Calu3 (cell line): ENCODE measurements around the gene LHPP. TPM values are rescaled to one million over a fixed set of nuclear protein-coding genes. Genes with fewer than 3 reads are reported as not detected.

Experiments used
- BruUV-seq: library from RNA; stranded (reverse); fragments of 400-500 nt; replicated peaks from 2 replicates; lab custom pipeline; 2021; lab: Mats Ljungman, UMichigan
- CTCF ChIA-PET: fragments of 300-600 bp; sonication (Branson Sonifier 250); formaldehyde crosslinking; loops from one replicate; lab custom pipeline; 2022; ENCODE audit warnings: antibody characterized with exemption; lab: Charles Lee
- DNase-seq: peaks from one replicate; pipeline ENCODE4 v3.0.0; 2022
- H3K27ac Mint-ChIP-seq: one replicate; pipeline ENCODE4 v1.8.0; 2022; ENCODE audit warnings: mixed read lengths; ENCODE audit not compliant: unreplicated experiment
- H3K27me3 Mint-ChIP-seq: one replicate; pipeline ENCODE4 v1.8.0; 2022; ENCODE audit warnings: mixed read lengths; ENCODE audit not compliant: unreplicated experiment
- H3K36me3 Mint-ChIP-seq: one replicate; pipeline ENCODE4 v1.8.0; 2022; ENCODE audit warnings: mild to moderate bottlenecking, moderate library complexity, mixed read lengths; ENCODE audit not compliant: insufficient read depth, unreplicated experiment
- H3K4me1 Mint-ChIP-seq: one replicate; pipeline ENCODE4 v1.8.0; 2022; ENCODE audit warnings: mild to moderate bottlenecking, low read depth, mixed read lengths; ENCODE audit not compliant: unreplicated experiment
- H3K4me3 Mint-ChIP-seq: one replicate; pipeline ENCODE4 v1.8.0; 2022; ENCODE audit warnings: mild to moderate bottlenecking, low read depth, moderate library complexity, mixed read lengths; ENCODE audit not compliant: unreplicated experiment
- H3K9me3 Mint-ChIP-seq: one replicate; pipeline ENCODE4 v1.8.0; 2022; ENCODE audit warnings: low read depth, mixed read lengths; ENCODE audit not compliant: unreplicated experiment
- intact Hi-C: fragments of 100-400 bp; cut with micrococcal nuclease; formaldehyde crosslinking; loops from one replicate; pipeline ENCODE4 v1.10.0; 2022; ENCODE audit not compliant: unreplicated experiment
- total RNA-seq: library from RNA; stranded (reverse); gene quantifications from 2 replicates; pipeline ENCODE4 v1.2.3, GENCODE V29; 2022
- TF ChIP-seq, protein P1 (sequence below): fragments of 200-600 bp; IDR thresholded peaks from one replicate; pipeline ENCODE4 v1.8.0; 2022; ENCODE audit warnings: antibody characterized with exemption; ENCODE audit not compliant: unreplicated experiment

Gene LHPP
- total RNA-seq, 1 experiment from 2014 or later: 12.0 TPM

DNA sequence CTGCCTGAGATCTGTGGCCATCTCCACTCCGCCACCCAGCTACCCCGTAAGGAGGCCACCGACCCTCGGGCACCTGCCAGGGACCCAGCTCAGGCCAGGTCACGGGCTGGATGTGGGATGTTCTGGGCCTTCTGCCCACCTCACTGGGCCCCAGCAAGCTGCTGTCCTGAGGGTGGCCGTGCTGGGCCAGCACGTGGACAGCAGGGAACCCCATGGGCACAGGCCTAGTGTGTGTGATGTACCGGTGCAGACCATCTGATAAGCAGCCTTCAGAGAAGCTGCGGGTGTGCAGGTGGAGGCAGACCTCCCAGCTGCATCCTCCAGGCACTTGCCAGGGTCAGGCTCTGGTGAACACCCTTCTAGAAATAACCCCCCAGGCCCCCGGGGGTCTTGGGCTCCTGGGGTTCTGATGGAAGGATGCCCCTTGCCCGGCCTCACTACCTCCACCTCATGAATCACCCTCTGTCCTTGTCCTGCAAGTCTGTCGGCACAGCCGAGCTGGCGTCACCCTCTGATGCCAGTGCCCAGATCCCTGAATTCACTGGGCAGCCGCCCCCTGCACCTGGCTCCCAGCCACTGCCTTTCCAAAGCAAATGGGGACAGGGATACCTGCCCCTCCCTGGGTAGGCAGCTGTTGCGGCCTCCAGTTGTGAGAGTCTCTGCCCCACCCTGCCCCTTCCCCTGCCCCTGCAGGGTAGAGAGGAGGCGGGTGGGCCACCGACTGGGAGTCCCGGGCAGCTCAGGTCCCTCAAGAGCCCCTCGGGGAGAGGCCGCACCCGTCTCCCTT lies 142.8 kb downstream of the LHPP start:
- CTCF ChIA-PET: interaction anchor here (1.6 kb wide), 1 partner anchor 137 kb away, joined by 4 read pairs; no protein-coding TSS in a partner anchor
- BruUV-seq: no TSS peak
- intact Hi-C loops: no loop called here

DNA sequence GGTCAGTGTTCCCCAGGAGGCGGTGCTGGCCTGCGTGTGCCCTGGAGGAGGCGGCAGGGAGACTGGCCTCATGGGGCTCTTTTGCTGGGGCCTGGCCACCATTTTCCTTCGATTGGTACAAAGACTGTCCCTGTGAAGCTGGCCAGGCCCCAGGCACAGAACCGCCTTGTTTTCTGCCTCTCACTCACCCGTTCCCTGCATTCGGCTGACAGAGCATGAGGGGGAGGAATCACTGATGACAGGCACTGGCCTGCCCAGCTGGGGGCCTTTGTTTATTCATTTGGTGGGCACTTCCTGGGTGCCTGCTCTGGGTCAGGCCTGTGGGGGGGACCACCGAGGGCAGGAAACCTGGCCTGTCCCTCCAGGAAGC lies 143.4 kb downstream of the LHPP start:
- H3K9me3 Mint-ChIP-seq: no peaks in the 10 kb centered on the region
- no peaks in the 10 kb centered on the region for H3K27me3 Mint-ChIP-seq
- H3K4me3 Mint-ChIP-seq: no peak overlapping the region
- CTCF ChIA-PET: interaction anchor here (1.6 kb wide), 1 partner anchor 136 kb away, joined by 4 read pairs; no protein-coding TSS in a partner anchor
- BruUV-seq: no TSS peak
- H3K36me3 Mint-ChIP-seq: peaks cover 5% of the 10 kb centered on the region
- H3K27ac Mint-ChIP-seq: no peak overlapping the region
- intact Hi-C loops: no loop called here
- DNase-seq: no peak
- TF ChIP-seq, protein P1, sequence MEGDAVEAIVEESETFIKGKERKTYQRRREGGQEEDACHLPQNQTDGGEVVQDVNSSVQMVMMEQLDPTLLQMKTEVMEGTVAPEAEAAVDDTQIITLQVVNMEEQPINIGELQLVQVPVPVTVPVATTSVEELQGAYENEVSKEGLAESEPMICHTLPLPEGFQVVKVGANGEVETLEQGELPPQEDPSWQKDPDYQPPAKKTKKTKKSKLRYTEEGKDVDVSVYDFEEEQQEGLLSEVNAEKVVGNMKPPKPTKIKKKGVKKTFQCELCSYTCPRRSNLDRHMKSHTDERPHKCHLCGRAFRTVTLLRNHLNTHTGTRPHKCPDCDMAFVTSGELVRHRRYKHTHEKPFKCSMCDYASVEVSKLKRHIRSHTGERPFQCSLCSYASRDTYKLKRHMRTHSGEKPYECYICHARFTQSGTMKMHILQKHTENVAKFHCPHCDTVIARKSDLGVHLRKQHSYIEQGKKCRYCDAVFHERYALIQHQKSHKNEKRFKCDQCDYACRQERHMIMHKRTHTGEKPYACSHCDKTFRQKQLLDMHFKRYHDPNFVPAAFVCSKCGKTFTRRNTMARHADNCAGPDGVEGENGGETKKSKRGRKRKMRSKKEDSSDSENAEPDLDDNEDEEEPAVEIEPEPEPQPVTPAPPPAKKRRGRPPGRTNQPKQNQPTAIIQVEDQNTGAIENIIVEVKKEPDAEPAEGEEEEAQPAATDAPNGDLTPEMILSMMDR: no peak
- H3K4me1 Mint-ChIP-seq: no peaks in the 10 kb centered on the region

More for the DNA sequence above, 142.8 kb downstream of the LHPP start:
- H3K36me3 Mint-ChIP-seq: peaks cover 5% of the 10 kb centered on the region
- H3K9me3 Mint-ChIP-seq: no peaks in the 10 kb centered on the region
- TF ChIP-seq, protein P1: no peak
- peaks cover 3% of the 10 kb centered on the region for H3K27me3 Mint-ChIP-seq
- no peaks in the 10 kb centered on the region for H3K4me1 Mint-ChIP-seq
- no peak for DNase-seq
- no peak overlapping the region for H3K4me3 Mint-ChIP-seq
- no peak overlapping the region for H3K27ac Mint-ChIP-seq

DNA sequence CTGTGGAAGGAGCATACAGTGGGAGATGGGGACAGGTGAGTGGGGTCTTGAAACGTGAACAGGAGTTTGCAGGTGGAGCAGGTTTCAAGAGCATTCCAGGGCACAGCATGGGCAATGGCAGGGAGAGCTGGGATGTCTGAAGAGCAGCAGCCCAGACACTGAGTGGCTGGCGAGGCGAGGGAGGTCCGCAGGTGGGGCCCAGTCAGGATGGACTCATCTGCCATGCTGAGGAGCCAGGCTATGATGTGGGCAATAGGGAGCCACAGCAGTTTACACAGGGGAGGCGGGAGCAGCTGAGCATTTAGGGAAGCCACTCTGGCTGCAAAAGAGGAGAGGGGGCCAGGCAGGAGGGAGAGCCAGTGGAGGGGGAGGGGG lies 143.8 kb downstream of the LHPP start:
- no peaks in the 10 kb centered on the region for H3K4me1 Mint-ChIP-seq
- H3K27me3 Mint-ChIP-seq: no peaks in the 10 kb centered on the region
- H3K36me3 Mint-ChIP-seq: peaks cover 5% of the 10 kb centered on the region
- TF ChIP-seq, protein P1: no peak
- intact Hi-C loops: no loop called here
- H3K4me3 Mint-ChIP-seq: no peak overlapping the region
- no peak overlapping the region for H3K27ac Mint-ChIP-seq
- CTCF ChIA-PET: no interaction called here
- no peak for DNase-seq
- no TSS peak for BruUV-seq
- no peaks in the 10 kb centered on the region for H3K9me3 Mint-ChIP-seq

DNA sequence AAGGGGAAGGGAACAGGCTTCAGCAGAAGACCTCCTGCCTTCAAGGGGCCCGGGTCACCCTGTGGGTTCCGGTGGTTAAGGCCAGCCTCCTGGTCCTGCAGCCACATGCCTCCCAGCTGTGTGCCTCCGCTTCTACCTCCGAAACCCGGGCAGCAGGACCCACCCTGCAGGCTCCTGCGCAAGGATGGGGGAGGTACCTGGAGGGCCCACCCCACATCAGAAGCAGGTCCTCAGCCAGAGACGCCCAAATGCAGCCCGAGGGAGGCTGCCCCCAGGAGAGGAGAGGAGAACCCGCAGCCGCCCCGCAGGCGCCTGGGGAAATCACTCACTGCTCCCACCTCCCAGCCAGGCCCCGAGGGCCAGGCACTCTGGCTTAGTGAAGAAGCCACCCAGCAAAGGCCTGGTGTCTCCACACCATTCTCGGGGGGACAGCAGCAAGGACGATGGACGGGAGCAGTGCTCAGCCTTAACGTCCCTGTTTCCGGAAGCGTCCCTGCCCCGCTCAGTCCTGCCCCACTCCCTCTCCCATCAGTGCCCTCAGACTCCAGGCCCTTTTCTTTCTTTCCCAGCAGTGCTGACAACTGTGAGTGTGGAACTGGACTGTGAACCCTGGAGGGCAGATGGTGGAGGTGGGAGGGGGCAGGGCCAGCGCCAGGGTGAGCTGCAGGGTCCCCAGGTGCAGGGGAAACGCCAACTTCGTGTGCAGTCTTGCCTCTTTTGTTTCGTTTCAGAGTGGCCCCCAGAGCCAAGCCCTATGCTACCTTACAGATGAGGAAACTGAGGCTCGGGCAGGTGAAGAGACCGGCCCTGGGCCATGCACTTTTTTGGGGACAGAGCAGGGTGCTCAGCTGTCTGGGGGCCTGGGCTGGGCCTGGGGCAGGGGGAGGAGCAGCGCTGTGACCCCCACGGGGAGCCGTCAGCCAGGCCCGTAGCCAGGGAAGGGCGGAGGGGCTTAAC lies 144.5 kb downstream of the LHPP start:
- H3K27me3 Mint-ChIP-seq: no peaks in the 10 kb centered on the region

More for the DNA sequence above, 144.5 kb downstream of the LHPP start:
- intact Hi-C loops: no loop called here
- H3K9me3 Mint-ChIP-seq: no peaks in the 10 kb centered on the region
- no peaks in the 10 kb centered on the region for H3K4me1 Mint-ChIP-seq
- TF ChIP-seq, protein P1: no peak
- DNase-seq: no peak
- peaks cover 5% of the 10 kb centered on the region for H3K36me3 Mint-ChIP-seq
- no peak overlapping the region for H3K27ac Mint-ChIP-seq
- no TSS peak for BruUV-seq
- no peak overlapping the region for H3K4me3 Mint-ChIP-seq
- CTCF ChIA-PET: no interaction called here
